ENCODE measurements around the gene FAM221B.

FAM221B gene

DNA sequence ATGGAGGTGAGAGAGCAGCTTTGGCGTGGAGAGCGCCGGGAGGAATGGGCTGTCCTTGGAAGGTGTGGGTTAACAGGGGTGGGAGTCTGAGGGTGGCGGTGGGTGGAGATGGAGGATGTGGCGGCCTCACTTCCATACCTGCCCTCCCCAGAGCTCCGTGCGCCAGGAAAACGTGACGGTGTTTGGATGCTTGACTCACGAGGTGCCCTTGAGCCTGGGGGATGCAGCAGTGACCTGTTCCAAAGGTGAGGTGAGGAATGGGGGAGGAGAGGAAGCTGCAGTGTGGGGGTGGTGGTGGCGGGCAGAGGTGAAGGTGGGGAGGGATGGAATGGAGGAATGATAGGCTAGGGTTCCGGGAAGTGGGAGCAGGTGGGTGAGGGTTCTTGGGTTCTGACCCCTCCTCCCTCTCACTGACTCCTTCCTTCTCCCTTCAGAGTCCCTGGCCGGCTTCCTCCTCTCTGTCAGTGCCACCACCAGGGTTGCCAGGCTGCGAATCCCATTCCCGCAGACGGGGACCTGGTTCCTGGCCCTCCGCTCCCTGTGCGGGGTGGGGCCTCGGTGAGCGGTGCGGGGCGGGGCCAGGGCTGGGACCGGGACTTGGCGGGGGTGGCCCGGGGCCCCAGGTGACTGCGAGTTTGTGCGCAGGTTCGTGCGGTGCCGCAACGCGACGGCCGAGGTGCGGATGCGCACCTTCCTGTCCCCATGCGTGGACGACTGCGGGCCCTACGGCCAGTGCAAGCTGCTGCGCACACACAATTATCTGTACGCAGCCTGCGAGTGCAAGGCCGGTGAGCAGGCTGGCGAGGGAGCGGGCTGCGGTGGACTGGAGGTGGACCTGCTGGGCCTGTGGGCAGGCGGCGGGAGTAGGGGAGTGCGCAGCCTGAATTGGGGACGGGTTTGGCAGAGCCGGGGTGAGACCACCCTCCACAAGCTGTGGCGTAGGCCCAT, 17.6 kb upstream of the FAM221B start:
- peak overlapping the region; percentile 48 for H3K4me3 ChIP-seq (ENCODE audit: low read depth, low read length)

DNA sequence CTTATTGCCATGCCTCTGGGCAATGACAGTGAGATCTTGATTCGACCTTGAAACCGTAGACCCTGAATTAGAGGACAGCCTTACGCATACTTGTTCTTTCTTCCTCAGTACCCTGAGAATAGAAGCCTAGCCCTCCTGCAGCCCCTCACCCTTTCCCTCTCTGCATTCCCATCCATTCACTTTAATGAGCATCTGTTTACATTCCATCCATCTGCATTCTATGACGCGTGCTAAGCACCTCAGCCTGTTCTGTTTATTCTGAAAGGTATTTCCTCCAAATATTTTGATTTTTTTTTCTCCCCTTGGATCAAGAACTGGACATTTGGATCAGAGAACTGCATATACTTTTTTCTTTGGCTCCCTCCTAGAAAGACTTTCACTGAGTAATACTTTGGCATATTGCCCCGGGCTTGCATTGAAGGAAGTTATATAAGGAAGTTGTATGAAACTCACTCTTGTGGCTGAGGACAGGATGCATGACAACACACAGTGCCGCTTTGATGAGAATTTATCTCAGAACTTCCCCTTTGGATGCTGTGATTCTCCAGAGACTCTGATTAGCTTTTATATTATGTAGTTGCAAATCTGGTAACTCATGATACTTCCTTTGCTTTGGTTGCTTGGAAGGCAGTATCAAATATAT, 16.2 kb upstream of the FAM221B start:
- Histone ChIP-seq H3K36me3 (ENCODE audit: control insufficient read depth, insufficient read depth, low read length) (peaks cover 6% of the 10 kb centered on the region; the same call in 1 of the 2 replicates), H3K27me3 (ENCODE audit: control insufficient read depth, insufficient read depth, low read length) (peaks cover 9% of the 10 kb centered on the region), H3K27ac (ENCODE audit: low read depth, low read length) (no peak overlapping the region), H3K4me3 (ENCODE audit: low read depth, low read length) (peak overlapping the region; percentile 18; the same call in 1 of the 2 replicates), H3K9ac (ENCODE audit: low read length) (no peak overlapping the region), H3K9me3 (ENCODE audit: control insufficient read depth, insufficient read depth, low read depth, low read length) (no peaks in the 10 kb centered on the region), H3K4me1 (ENCODE audit: control insufficient read depth, insufficient read depth, low read length) (peaks cover 45% of the 10 kb centered on the region)

More for the DNA sequence above, 17.6 kb upstream of the FAM221B start:
- H3K27ac ChIP-seq (ENCODE audit: low read depth, low read length) = no peak overlapping the region
- H3K27me3 ChIP-seq (ENCODE audit: control insufficient read depth, insufficient read depth, low read length) = peaks cover 9% of the 10 kb centered on the region
- no peak overlapping the region for H3K9ac ChIP-seq (ENCODE audit: low read length)
- peaks cover 37% of the 10 kb centered on the region for H3K4me1 ChIP-seq (ENCODE audit: control insufficient read depth, insufficient read depth, low read length)
- no peaks in the 10 kb centered on the region for H3K9me3 ChIP-seq (ENCODE audit: control insufficient read depth, insufficient read depth, low read depth, low read length)
- H3K36me3 ChIP-seq (ENCODE audit: control insufficient read depth, insufficient read depth, low read length) = peaks cover 6% of the 10 kb centered on the region; the same call in 1 of the 2 replicates

GRCh38 chr9:35842795-35843194, 14.3 kb upstream of the FAM221B start:
- Histone ChIP-seq H3K27me3 (ENCODE audit: control insufficient read depth, insufficient read depth, low read length) (peaks cover 9% of the 10 kb centered on the region), H3K4me3 (ENCODE audit: low read depth, low read length) (no peak overlapping the region), H3K4me1 (ENCODE audit: control insufficient read depth, insufficient read depth, low read length) (peaks cover 45% of the 10 kb centered on the region), H3K27ac (ENCODE audit: low read depth, low read length) (no peak overlapping the region), H3K9me3 (ENCODE audit: control insufficient read depth, insufficient read depth, low read depth, low read length) (no peaks in the 10 kb centered on the region), H3K36me3 (ENCODE audit: control insufficient read depth, insufficient read depth, low read length) (peaks cover 6% of the 10 kb centered on the region; the same call in 1 of the 2 replicates), H3K9ac (ENCODE audit: low read length) (no peak overlapping the region)

DNA sequence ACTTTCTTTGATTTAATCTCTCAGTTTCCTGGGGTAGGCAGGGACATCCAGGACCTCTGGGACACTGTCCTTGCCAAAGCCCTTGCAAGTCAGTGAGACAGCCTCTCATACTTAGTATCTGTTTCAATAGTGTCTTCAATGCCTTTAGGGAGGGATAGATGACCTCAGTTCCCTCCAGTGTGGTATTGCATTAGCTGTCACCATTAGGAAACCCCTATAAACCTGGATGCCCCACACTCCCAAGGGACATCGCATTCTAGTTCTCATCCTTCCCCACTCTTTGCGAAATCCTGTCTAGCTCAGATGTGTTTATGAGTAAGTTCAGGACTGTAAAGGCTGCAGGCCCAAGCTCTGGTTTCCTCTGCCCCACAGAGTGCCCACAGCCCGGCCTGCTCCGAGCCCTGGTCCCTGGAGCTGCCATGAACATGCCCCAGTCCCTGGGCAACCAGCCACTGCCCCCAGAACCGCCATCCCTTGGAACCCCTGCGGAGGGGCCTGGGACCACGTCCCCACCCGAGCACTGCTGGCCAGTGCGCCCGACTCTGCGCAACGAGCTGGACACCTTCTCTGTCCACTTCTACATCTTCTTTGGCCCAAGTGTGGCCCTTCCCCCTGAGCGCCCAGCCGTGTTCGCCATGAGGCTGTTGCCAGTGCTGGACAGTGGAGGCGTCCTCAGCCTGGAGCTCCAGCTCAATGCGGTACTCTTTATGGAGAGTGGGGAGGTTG, 13.7 kb upstream of the FAM221B start:
- H3K9me3 ChIP-seq (ENCODE audit: control insufficient read depth, insufficient read depth, low read depth, low read length) = no peaks in the 10 kb centered on the region
- H3K27me3 ChIP-seq (ENCODE audit: control insufficient read depth, insufficient read depth, low read length) = peaks cover 7% of the 10 kb centered on the region
- peaks cover 45% of the 10 kb centered on the region for H3K4me1 ChIP-seq (ENCODE audit: control insufficient read depth, insufficient read depth, low read length)
- no peak overlapping the region for H3K4me3 ChIP-seq (ENCODE audit: low read depth, low read length)
- no peak overlapping the region for H3K27ac ChIP-seq (ENCODE audit: low read depth, low read length)
- peaks cover 5% of the 10 kb centered on the region; the same call in 1 of the 2 replicates for H3K36me3 ChIP-seq (ENCODE audit: control insufficient read depth, insufficient read depth, low read length)
- H3K9ac ChIP-seq (ENCODE audit: low read length) = no peak overlapping the region

DNA sequence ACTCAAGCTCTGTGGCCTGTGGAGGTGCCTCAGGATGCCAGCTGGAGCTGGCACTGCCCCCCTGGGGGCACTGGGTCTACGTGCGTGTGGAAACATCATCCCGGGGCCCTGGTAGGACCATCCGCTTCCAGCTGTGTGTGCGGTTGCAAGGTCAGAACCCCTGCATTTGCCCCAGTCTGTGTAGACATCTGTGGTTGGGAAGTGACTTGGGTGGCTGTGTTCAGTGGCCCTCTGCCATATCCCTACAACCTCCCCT, 13.0 kb upstream of the FAM221B start:
- H3K36me3 ChIP-seq (ENCODE audit: control insufficient read depth, insufficient read depth, low read length) = no peaks in the 10 kb centered on the region
- no peaks in the 10 kb centered on the region for H3K9me3 ChIP-seq (ENCODE audit: control insufficient read depth, insufficient read depth, low read depth, low read length)
- peaks cover under 1% of the 10 kb centered on the region for H3K27me3 ChIP-seq (ENCODE audit: control insufficient read depth, insufficient read depth, low read length)
- H3K9ac ChIP-seq (ENCODE audit: low read length) = no peak overlapping the region
- H3K4me1 ChIP-seq (ENCODE audit: control insufficient read depth, insufficient read depth, low read length) = peaks cover 42% of the 10 kb centered on the region
- H3K27ac ChIP-seq (ENCODE audit: low read depth, low read length) = no peak overlapping the region
- no peak overlapping the region for H3K4me3 ChIP-seq (ENCODE audit: low read depth, low read length)

- Histone ChIP-seq H3K27ac (ENCODE audit: low read depth, low read length) (no peak overlapping the region), H3K27me3 (ENCODE audit: control insufficient read depth, insufficient read depth, low read length) (no peaks in the 10 kb centered on the region; the same call in none of the 2 replicates), H3K9me3 (ENCODE audit: control insufficient read depth, insufficient read depth, low read depth, low read length) (no peaks in the 10 kb centered on the region), H3K9ac (ENCODE audit: low read length) (no peak overlapping the region), H3K4me3 (ENCODE audit: low read depth, low read length) (no peak overlapping the region), H3K4me1 (ENCODE audit: control insufficient read depth, insufficient read depth, low read length) (peaks cover 40% of the 10 kb centered on the region), H3K36me3 (ENCODE audit: control insufficient read depth, insufficient read depth, low read length) (no peaks in the 10 kb centered on the region)
These were observed 12.5 kb upstream of the FAM221B start for GRCh38 chr9:35840881-35841644.

GRCh38 chr9:35839926-35840325, 11.4 kb upstream of the FAM221B start:
- Histone ChIP-seq H3K9me3 (ENCODE audit: control insufficient read depth, insufficient read depth, low read depth, low read length) (no peaks in the 10 kb centered on the region), H3K36me3 (ENCODE audit: control insufficient read depth, insufficient read depth, low read length) (no peaks in the 10 kb centered on the region), H3K4me1 (ENCODE audit: control insufficient read depth, insufficient read depth, low read length) (peaks cover 29% of the 10 kb centered on the region), H3K9ac (ENCODE audit: low read length) (no peak overlapping the region), H3K4me3 (ENCODE audit: low read depth, low read length) (no peak overlapping the region), H3K27ac (ENCODE audit: low read depth, low read length) (no peak overlapping the region), H3K27me3 (ENCODE audit: control insufficient read depth, insufficient read depth, low read length) (no peaks in the 10 kb centered on the region; the same call in 1 of the 2 replicates)

DNA sequence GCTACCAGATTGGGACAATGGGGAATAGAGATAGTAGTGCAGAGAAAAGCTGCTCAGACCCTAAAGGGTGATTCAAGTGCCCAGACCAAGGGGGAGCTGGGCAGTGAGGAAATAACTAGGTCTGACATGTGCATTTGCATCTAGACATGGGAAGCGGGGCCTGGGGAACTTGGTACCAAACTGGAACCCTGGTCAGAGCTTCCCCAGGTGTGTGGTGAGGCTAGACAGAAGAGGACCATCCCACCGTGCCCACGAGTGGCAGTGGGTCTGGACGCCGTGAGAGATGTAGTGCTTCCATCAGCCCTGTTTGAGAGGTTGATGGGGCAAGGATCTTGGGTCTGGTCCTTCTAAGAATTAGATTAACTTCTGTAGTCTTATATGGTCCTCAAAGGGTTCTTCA, 8.1 kb upstream of the FAM221B start:
- no peaks in the 10 kb centered on the region for H3K9me3 ChIP-seq (ENCODE audit: control insufficient read depth, insufficient read depth, low read depth, low read length)
- no peaks in the 10 kb centered on the region; the same call in 1 of the 2 replicates for H3K27me3 ChIP-seq (ENCODE audit: control insufficient read depth, insufficient read depth, low read length)
- no peak overlapping the region for H3K9ac ChIP-seq (ENCODE audit: low read length)
- no peak overlapping the region for H3K4me3 ChIP-seq (ENCODE audit: low read depth, low read length)
- peaks cover 8% of the 10 kb centered on the region for H3K4me1 ChIP-seq (ENCODE audit: control insufficient read depth, insufficient read depth, low read length)
- H3K36me3 ChIP-seq (ENCODE audit: control insufficient read depth, insufficient read depth, low read length) = no peaks in the 10 kb centered on the region
- H3K27ac ChIP-seq (ENCODE audit: low read depth, low read length) = no peak overlapping the region

DNA sequence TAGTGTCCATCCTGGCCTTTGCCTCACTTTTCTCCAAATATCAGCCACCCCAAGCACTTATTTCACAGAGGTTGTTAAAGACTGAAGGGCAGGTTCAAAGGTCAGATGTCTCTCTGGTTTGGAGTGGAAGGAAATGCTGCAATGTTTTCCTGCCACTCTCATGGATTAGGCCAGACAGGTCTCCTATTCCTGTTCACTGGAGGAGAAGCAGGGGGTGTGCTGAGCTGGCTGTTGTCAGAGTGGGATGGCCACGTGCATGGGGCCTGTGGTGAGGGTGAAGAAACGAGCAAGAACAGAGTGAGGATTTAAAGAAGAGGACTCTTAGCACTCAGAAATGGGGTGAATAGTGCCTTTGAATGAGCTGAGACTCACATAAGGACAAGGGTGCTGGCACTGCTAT, 7.2 kb upstream of the FAM221B start:
- no peak overlapping the region for H3K4me3 ChIP-seq (ENCODE audit: low read depth, low read length)
- no peak overlapping the region for H3K9ac ChIP-seq (ENCODE audit: low read length)
- H3K27ac ChIP-seq (ENCODE audit: low read depth, low read length) = no peak overlapping the region
- no peaks in the 10 kb centered on the region for H3K36me3 ChIP-seq (ENCODE audit: control insufficient read depth, insufficient read depth, low read length)
- H3K27me3 ChIP-seq (ENCODE audit: control insufficient read depth, insufficient read depth, low read length) = no peaks in the 10 kb centered on the region; the same call in 1 of the 2 replicates
- peaks cover 6% of the 10 kb centered on the region for H3K4me1 ChIP-seq (ENCODE audit: control insufficient read depth, insufficient read depth, low read length)
- H3K9me3 ChIP-seq (ENCODE audit: control insufficient read depth, insufficient read depth, low read depth, low read length) = no peaks in the 10 kb centered on the region

DNA sequence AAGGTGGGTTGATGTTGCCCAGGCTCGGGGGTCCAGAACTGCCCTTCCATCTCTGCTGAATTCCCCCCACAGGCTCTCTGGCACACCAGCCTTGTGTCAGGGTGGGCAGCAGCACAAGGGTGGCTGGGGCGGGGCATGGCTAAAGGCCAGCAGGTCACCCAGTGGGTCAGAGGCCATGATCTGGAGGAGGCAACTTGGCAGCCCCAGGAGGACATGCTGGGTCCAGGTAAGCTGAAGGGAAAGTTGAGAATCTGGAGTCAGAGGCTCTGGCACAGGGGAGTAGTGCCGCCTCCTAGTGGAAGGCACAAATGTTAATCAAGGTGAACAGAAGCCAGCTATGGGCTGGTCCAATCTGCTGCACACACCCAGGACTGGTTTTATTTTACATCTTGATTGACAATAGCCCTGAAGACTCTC, 6.7 kb upstream of the FAM221B start:
- H3K27ac ChIP-seq (ENCODE audit: low read depth, low read length) = no peak overlapping the region
- H3K36me3 ChIP-seq (ENCODE audit: control insufficient read depth, insufficient read depth, low read length) = no peaks in the 10 kb centered on the region
- H3K4me3 ChIP-seq (ENCODE audit: low read depth, low read length) = no peak overlapping the region
- H3K9ac ChIP-seq (ENCODE audit: low read length) = no peak overlapping the region
- H3K4me1 ChIP-seq (ENCODE audit: control insufficient read depth, insufficient read depth, low read length) = peaks cover under 1% of the 10 kb centered on the region; the same call in 1 of the 2 replicates
- no peaks in the 10 kb centered on the region; the same call in 1 of the 2 replicates for H3K27me3 ChIP-seq (ENCODE audit: control insufficient read depth, insufficient read depth, low read length)
- H3K9me3 ChIP-seq (ENCODE audit: control insufficient read depth, insufficient read depth, low read depth, low read length) = no peaks in the 10 kb centered on the region

Measured in HUES6 (cell line).